WTC11 (cell line): ENCODE data around the gene DENND6A. TPM values are rescaled to one million over a fixed set of nuclear protein-coding genes. Genes with fewer than 3 reads are reported as not detected.
A peak's percentile ranks its signal among the peaks of the same experiment; 100 is the strongest.

Source experiments
- ATAC-seq: fragments of 200-7000 bp; cut with Tn5 transposase; 2 replicates; pipeline ENCODE4 v1.10.0; 2021; ENCODE audit warnings: mild to moderate bottlenecking, moderate library complexity
- CTCF ChIA-PET: fragments of 300-600 bp; sonication (Branson Sonifier 250); formaldehyde crosslinking; loops from one replicate; lab custom pipeline; 2021; ENCODE audit warnings: antibody characterized with exemption; lab: Charles Lee
- POLR2A ChIA-PET: fragments of 350-600 bp; sonication (Branson Sonifier 250); formaldehyde crosslinking; loops from one replicate; lab custom pipeline; 2021; ENCODE audit warnings: antibody characterized with exemption; lab: Charles Lee
- DNase-seq: peaks from one replicate; pipeline ENCODE4 v3.0.0; 2021; ENCODE audit warnings: low spot score
- H3K27ac Mint-ChIP-seq: 2 replicates; pipeline ENCODE4 v1.8.0; 2021; ENCODE audit warnings: mixed read lengths
- H3K27me3 Mint-ChIP-seq: 2 replicates; pipeline ENCODE4 v1.8.0; 2021; ENCODE audit warnings: low read depth, mild to moderate bottlenecking, moderate library complexity, mixed read lengths
- H3K36me3 Mint-ChIP-seq: 2 replicates; pipeline ENCODE4 v1.8.0; 2021; ENCODE audit warnings: mixed read lengths
- H3K4me1 Mint-ChIP-seq: 2 replicates; pipeline ENCODE4 v1.8.0; 2022; ENCODE audit warnings: mixed read lengths
- H3K4me3 Mint-ChIP-seq: 2 replicates; pipeline ENCODE4 v1.8.0; 2021; ENCODE audit warnings: mild to moderate bottlenecking, moderate library complexity, mixed read lengths
- H3K9me3 Mint-ChIP-seq: 2 replicates; pipeline ENCODE4 v1.8.0; 2021; ENCODE audit warnings: mixed read lengths
- CREB1 ChIP-seq: sonication (generic); formaldehyde crosslinking; IDR thresholded peaks from 2 replicates; pipeline ENCODE4 v1.8.0; 2023; ENCODE audit warnings: mild to moderate bottlenecking, missing genetic modification reagents
- ELF4 ChIP-seq: sonication (generic); formaldehyde crosslinking; IDR thresholded peaks from 2 replicates; pipeline ENCODE4 v1.8.1; 2022; ENCODE audit warnings: low read depth, mild to moderate bottlenecking, moderate library complexity, missing genetic modification reagents
- EMX1 ChIP-seq: fragments of 250-450 bp; sonication (Bioruptor Pico); IDR thresholded peaks from 2 replicates; pipeline ENCODE4 v1.8.0; 2021; ENCODE audit warnings: mild to moderate bottlenecking
- ESRRA ChIP-seq: sonication (generic); formaldehyde crosslinking; IDR thresholded peaks from 2 replicates; pipeline ENCODE4 v1.8.1; 2022; ENCODE audit warnings: mild to moderate bottlenecking, missing genetic modification reagents, borderline replicate concordance
- NFE2L1 ChIP-seq: sonication (generic); formaldehyde crosslinking; IDR thresholded peaks from 2 replicates; pipeline ENCODE4 v1.8.1; 2023; ENCODE audit warnings: missing genetic modification reagents
- SOX15 ChIP-seq: fragments of 250-450 bp; sonication (Bioruptor Pico); IDR thresholded peaks from 2 replicates; pipeline ENCODE4 v1.9.0; 2021; ENCODE audit warnings: mild to moderate bottlenecking
- TP53 ChIP-seq: sonication (generic); formaldehyde crosslinking; IDR thresholded peaks from 2 replicates; pipeline ENCODE4 v1.8.1; 2023; ENCODE audit warnings: mild to moderate bottlenecking, missing genetic modification reagents
- ZBTB21 ChIP-seq: sonication (generic); formaldehyde crosslinking; IDR thresholded peaks from 2 replicates; pipeline ENCODE4 v1.8.1; 2023; ENCODE audit warnings: mild to moderate bottlenecking, missing genetic modification reagents, borderline replicate concordance
- ZNF121 ChIP-seq: sonication (generic); formaldehyde crosslinking; IDR thresholded peaks from 2 replicates; pipeline ENCODE4 v1.8.0; 2023; ENCODE audit warnings: missing genetic modification reagents
- ZNF263 ChIP-seq: sonication (generic); formaldehyde crosslinking; IDR thresholded peaks from 2 replicates; pipeline ENCODE4 v1.8.1; 2022; ENCODE audit warnings: low read depth, mild to moderate bottlenecking, moderate library complexity, missing genetic modification reagents
- ZNF396 ChIP-seq: fragments of 250-450 bp; sonication (Bioruptor Pico); IDR thresholded peaks from 2 replicates; pipeline ENCODE4 v1.8.0; 2021; ENCODE audit warnings: mild to moderate bottlenecking, moderate library complexity, borderline replicate concordance
- ZNF671 ChIP-seq: fragments of 250-450 bp; sonication (Bioruptor Pico); IDR thresholded peaks from 2 replicates; pipeline ENCODE4 v1.8.0; 2021; ENCODE audit warnings: mild to moderate bottlenecking
- total RNA-seq: library from RNA; stranded (reverse); gene quantifications from 3 replicates; pipeline ENCODE4 v1.2.3, GENCODE V29; 2021
- TF ChIP-seq, protein P1 (sequence below): fragments of 250-450 bp; sonication (Bioruptor Pico); IDR thresholded peaks from 2 replicates; pipeline ENCODE4 v1.8.0; 2021; ENCODE audit warnings: mild to moderate bottlenecking
- TF ChIP-seq, protein P2 (sequence below): fragments of 250-450 bp; sonication (Bioruptor Pico); IDR thresholded peaks from 2 replicates; pipeline ENCODE4 v2.1.2; 2022; ENCODE audit warnings: mild to moderate bottlenecking, moderate library complexity
- TF ChIP-seq, protein P3 (sequence below): sonication (generic); formaldehyde crosslinking; IDR thresholded peaks from 2 replicates; pipeline ENCODE4 v1.8.1; 2022; ENCODE audit warnings: mild to moderate bottlenecking, moderate library complexity, missing genetic modification reagents
- TF ChIP-seq, protein P4 (sequence below): sonication (generic); formaldehyde crosslinking; IDR thresholded peaks from 2 replicates; pipeline ENCODE4 v1.8.0; 2022; ENCODE audit warnings: mild to moderate bottlenecking, missing genetic modification reagents
- TF ChIP-seq, protein P5 (sequence below): sonication (generic); formaldehyde crosslinking; IDR thresholded peaks from 2 replicates; pipeline ENCODE4 v1.8.1; 2022; ENCODE audit warnings: mild to moderate bottlenecking, missing genetic modification reagents, moderate library complexity, borderline replicate concordance
- TF ChIP-seq, protein P6 (sequence below): sonication (generic); formaldehyde crosslinking; IDR thresholded peaks from 2 replicates; pipeline ENCODE4 v1.8.1; 2023; ENCODE audit warnings: mild to moderate bottlenecking, missing genetic modification reagents
- TF ChIP-seq, protein P7 (sequence below): sonication (generic); formaldehyde crosslinking; IDR thresholded peaks from 2 replicates; pipeline ENCODE4 v1.8.0; 2023; ENCODE audit warnings: missing genetic modification reagents

The DENND6A gene
- total RNA-seq, 1 experiment from 2014 or later = 13.9 TPM

DNA sequence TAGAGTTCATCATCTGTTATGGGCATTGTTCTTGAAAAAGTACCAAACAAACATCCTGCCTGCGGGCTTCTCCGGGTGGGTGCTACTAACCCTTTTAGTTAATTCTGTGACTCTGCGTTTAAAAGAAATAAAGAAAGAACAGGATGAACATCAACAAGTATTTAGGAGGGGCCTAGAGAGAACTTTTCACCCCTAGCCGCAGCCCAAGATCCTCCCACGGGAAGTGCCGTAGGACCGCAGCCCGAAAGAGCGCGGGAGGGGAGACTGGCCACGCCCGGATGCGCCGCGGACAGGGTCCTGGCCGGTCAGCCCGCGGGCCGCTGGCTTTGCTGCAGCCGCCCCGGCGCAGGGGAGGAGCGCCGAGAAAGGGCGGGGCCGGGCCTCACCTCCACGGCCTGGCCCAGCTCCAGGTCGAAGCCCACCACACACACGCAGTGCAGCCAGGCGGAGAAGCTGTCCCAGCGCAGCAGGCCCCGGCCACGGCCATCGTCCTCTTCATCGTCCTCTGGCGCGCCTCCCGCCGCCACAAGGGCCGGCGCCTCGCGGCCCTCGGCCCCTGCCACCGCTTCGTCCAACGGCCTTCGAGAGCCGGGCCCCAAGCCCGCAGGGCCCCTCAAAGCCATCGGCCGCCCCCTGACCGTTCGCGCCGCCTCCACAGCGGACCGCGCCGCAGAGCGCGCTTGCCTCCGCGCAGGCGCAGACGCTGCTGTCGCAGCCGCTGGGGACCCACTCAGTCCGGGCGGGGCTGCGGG, at the start of gene DENND6A (continued):
- TF ChIP-seq, protein P1, sequence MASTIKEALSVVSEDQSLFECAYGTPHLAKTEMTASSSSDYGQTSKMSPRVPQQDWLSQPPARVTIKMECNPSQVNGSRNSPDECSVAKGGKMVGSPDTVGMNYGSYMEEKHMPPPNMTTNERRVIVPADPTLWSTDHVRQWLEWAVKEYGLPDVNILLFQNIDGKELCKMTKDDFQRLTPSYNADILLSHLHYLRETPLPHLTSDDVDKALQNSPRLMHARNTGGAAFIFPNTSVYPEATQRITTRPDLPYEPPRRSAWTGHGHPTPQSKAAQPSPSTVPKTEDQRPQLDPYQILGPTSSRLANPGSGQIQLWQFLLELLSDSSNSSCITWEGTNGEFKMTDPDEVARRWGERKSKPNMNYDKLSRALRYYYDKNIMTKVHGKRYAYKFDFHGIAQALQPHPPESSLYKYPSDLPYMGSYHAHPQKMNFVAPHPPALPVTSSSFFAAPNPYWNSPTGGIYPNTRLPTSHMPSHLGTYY (CRISPR knock-in tag) = no peak
- TF ChIP-seq NFE2L1 (CRISPR knock-in tag) (no peak; the same call in 1 of the 2 replicates), CREB1 (CRISPR knock-in tag) (no peak), SOX15 (no peak), ZNF671 (CRISPR knock-in tag) (no peak), ZNF263 (CRISPR knock-in tag) (peak; percentile 57; the same call in 1 of the 2 replicates), ZNF121 (CRISPR knock-in tag) (no peak), EMX1 (CRISPR knock-in tag) (no peak)
- TF ChIP-seq, protein P2, sequence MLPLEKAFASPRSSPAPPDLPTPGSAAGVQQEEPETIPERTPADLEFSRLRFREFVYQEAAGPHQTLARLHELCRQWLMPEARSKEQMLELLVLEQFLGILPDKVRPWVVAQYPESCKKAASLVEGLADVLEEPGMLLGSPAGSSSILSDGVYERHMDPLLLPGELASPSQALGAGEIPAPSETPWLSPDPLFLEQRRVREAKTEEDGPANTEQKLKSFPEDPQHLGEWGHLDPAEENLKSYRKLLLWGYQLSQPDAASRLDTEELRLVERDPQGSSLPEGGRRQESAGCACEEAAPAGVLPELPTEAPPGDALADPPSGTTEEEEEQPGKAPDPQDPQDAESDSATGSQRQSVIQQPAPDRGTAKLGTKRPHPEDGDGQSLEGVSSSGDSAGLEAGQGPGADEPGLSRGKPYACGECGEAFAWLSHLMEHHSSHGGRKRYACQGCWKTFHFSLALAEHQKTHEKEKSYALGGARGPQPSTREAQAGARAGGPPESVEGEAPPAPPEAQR (CRISPR knock-in tag) = no peak
- TF ChIP-seq, protein P3, sequence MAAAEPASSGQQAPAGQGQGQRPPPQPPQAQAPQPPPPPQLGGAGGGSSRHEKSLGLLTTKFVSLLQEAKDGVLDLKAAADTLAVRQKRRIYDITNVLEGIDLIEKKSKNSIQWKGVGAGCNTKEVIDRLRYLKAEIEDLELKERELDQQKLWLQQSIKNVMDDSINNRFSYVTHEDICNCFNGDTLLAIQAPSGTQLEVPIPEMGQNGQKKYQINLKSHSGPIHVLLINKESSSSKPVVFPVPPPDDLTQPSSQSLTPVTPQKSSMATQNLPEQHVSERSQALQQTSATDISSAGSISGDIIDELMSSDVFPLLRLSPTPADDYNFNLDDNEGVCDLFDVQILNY (CRISPR knock-in tag) = peak; percentile 96
- TF ChIP-seq, protein P4, sequence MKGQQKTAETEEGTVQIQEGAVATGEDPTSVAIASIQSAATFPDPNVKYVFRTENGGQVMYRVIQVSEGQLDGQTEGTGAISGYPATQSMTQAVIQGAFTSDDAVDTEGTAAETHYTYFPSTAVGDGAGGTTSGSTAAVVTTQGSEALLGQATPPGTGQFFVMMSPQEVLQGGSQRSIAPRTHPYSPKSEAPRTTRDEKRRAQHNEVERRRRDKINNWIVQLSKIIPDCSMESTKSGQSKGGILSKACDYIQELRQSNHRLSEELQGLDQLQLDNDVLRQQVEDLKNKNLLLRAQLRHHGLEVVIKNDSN = peak; percentile 96
- TF ChIP-seq, protein P5, sequence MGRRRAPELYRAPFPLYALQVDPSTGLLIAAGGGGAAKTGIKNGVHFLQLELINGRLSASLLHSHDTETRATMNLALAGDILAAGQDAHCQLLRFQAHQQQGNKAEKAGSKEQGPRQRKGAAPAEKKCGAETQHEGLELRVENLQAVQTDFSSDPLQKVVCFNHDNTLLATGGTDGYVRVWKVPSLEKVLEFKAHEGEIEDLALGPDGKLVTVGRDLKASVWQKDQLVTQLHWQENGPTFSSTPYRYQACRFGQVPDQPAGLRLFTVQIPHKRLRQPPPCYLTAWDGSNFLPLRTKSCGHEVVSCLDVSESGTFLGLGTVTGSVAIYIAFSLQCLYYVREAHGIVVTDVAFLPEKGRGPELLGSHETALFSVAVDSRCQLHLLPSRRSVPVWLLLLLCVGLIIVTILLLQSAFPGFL (CRISPR knock-in tag) = no peak
- TF ChIP-seq, protein P6, sequence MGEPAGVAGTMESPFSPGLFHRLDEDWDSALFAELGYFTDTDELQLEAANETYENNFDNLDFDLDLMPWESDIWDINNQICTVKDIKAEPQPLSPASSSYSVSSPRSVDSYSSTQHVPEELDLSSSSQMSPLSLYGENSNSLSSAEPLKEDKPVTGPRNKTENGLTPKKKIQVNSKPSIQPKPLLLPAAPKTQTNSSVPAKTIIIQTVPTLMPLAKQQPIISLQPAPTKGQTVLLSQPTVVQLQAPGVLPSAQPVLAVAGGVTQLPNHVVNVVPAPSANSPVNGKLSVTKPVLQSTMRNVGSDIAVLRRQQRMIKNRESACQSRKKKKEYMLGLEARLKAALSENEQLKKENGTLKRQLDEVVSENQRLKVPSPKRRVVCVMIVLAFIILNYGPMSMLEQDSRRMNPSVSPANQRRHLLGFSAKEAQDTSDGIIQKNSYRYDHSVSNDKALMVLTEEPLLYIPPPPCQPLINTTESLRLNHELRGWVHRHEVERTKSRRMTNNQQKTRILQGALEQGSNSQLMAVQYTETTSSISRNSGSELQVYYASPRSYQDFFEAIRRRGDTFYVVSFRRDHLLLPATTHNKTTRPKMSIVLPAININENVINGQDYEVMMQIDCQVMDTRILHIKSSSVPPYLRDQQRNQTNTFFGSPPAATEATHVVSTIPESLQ = no peak

DNA sequence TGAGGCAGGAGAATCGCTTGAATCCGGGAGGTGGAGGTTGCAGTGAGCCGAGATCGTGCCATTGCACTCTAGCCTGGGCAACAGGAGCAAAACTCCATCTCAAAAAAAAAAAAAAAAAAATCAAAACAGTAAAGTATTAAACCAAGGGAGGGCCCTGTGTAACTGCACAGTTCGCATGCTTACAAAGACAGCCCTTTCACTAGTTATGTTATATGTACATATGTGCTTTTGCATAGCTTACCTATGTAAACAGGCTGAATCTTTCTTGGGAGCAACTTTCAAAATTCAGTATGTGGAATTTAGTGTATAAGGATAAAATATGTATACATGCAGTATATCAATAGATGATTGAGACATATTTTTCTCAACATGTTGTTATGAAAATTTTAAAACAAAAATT, 47.1 kb upstream of the DENND6A start:
- ChIA-PET POLR2A (no interaction called here), CTCF (no interaction called here)
- H3K4me1 Mint-ChIP-seq = no peaks in the 10 kb centered on the region
- no peaks in the 10 kb centered on the region for H3K36me3 Mint-ChIP-seq
- no peaks in the 10 kb centered on the region for H3K27me3 Mint-ChIP-seq
- no peak for ATAC-seq
- TF ChIP-seq ESRRA (no peak), ZNF396 (CRISPR knock-in tag) (no peak)
- no peak for DNase-seq
- no peak overlapping the region for H3K27ac Mint-ChIP-seq
- no peaks in the 10 kb centered on the region for H3K9me3 Mint-ChIP-seq
- H3K4me3 Mint-ChIP-seq = no peak overlapping the region

DNA sequence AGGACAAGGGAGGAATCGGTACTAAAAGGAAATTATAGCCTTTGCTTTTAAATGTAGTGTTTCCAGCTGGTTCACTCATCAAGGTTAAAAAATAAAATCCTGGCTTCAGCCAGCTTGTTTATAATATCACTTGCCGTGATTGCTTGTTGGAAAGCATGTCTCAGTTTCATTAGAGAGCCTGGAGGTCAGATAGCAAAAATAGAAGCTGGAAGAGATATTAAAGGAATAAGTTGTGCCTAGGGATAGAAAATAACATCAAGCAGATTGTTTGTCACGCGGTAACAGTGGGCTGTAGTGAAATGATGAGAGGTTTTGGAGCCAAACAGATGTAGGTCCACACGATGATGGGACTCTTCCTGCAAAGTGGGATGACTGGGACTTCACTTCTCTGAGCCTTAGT, 45.5 kb upstream of the DENND6A start:
- CTCF ChIA-PET = no interaction called here

More for the DNA sequence above, 45.5 kb upstream of the DENND6A start:
- TF ChIP-seq, protein P7, sequence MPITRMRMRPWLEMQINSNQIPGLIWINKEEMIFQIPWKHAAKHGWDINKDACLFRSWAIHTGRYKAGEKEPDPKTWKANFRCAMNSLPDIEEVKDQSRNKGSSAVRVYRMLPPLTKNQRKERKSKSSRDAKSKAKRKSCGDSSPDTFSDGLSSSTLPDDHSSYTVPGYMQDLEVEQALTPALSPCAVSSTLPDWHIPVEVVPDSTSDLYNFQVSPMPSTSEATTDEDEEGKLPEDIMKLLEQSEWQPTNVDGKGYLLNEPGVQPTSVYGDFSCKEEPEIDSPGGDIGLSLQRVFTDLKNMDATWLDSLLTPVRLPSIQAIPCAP (CRISPR knock-in tag) = no peak
- no peak for TF ChIP-seq ZBTB21 (CRISPR knock-in tag)
- no peak for TF ChIP-seq TP53 (CRISPR knock-in tag)
- no peak for TF ChIP-seq ELF4 (CRISPR knock-in tag)
- no peaks in the 10 kb centered on the region for H3K4me1 Mint-ChIP-seq
- H3K36me3 Mint-ChIP-seq = no peaks in the 10 kb centered on the region
- no peaks in the 10 kb centered on the region for H3K27me3 Mint-ChIP-seq
- no peak for ATAC-seq
- DNase-seq = no peak
- H3K9me3 Mint-ChIP-seq = no peaks in the 10 kb centered on the region
- H3K27ac Mint-ChIP-seq = no peak overlapping the region
- no peak overlapping the region for H3K4me3 Mint-ChIP-seq
- POLR2A ChIA-PET = no interaction called here
